ENCODE data around the gene PALMD. TPM values are rescaled to one million over a fixed set of nuclear protein-coding genes. Genes with fewer than 3 reads are reported as not detected.
A peak's percentile ranks its signal among the peaks of the same experiment; 100 is the strongest.

PALMD gene
- total RNA-seq, 4 donors from 2014 or later: 27.1 to 39.2 (median 31.3) TPM

GRCh38 chr1:99657213-99658030 lies 11.5 kb downstream of the PALMD start:
- Histone ChIP-seq H3K4me3 (no peak overlapping the region), H3K4me1 (peaks cover 0 to 67% (median 32%) of the 10 kb centered on the region in 3 donors), H3K27me3 (no peaks in the 10 kb centered on the region), H3K9me3 (no peaks in the 10 kb centered on the region), H3K36me3 (no peaks in the 10 kb centered on the region), H3K27ac (peak overlapping the region; percentile 37 to 79 (median 74))
- DNase-seq: no peak
- TF ChIP-seq POLR2A (IDR thresholded peaks at IDR 0.05) (no peak), CTCF (IDR thresholded peaks at IDR 0.05) (no peak)
- 37 to 46% methylated on average over 5 of the region's 5 CpGs for WGBS, 2 donors
- intact Hi-C loops (cut with DNase I): no loop called here

- TF ChIP-seq CTCF (IDR thresholded peaks at IDR 0.05) (no peak), POLR2A (IDR thresholded peaks at IDR 0.05) (no peak)
- intact Hi-C loops (cut with DNase I): no loop called here
- Histone ChIP-seq H3K4me1 (peaks cover 0 to 67% (median 33%) of the 10 kb centered on the region in 3 donors), H3K27ac (peak overlapping the region; percentile 37 to 79 (median 74)), H3K9me3 (no peaks in the 10 kb centered on the region), H3K27me3 (no peaks in the 10 kb centered on the region), H3K4me3 (no peak overlapping the region), H3K36me3 (peaks cover 0 to under 1% (median 0%) of the 10 kb centered on the region in 3 donors)
- 33 to 35% methylated on average over 2 to 3 of the region's 3 CpGs for WGBS, 2 donors
- no peak for DNase-seq
These were observed 12.0 kb downstream of the PALMD start for GRCh38 chr1:99658031-99658290.

- no peak for DNase-seq
- no peaks in the 10 kb centered on the region for H3K9me3 ChIP-seq
- TF ChIP-seq POLR2A (IDR thresholded peaks at IDR 0.05) (no peak), CTCF (IDR thresholded peaks at IDR 0.05) (no peak)
- intact Hi-C loops (cut with DNase I): no loop called here
- H3K4me3 ChIP-seq: no peak overlapping the region
- no peaks in the 10 kb centered on the region for H3K27me3 ChIP-seq
- peaks cover 0 to 19% (median 0%) of the 10 kb centered on the region in 3 donors for H3K36me3 ChIP-seq
- 34 to 45% methylated on average over 1 to 2 of the region's 2 CpGs for WGBS, 2 donors
- H3K4me1 ChIP-seq: peaks cover 0 to 77% (median 43%) of the 10 kb centered on the region in 3 donors
- H3K27ac ChIP-seq: peak overlapping the region in 3 of 4 donors; percentile 73 to 79 (median 77)
These were observed 13.9 kb downstream of the PALMD start for GRCh38 chr1:99659755-99660210.

- no peak overlapping the region for H3K4me3 ChIP-seq
- 50 to 54% methylated on average over 2 of the region's 2 CpGs for WGBS, 2 donors
- intact Hi-C loops (cut with DNase I): no loop called here
These were observed 14.6 kb downstream of the PALMD start for GRCh38 chr1:99660496-99660895.

More at GRCh38 chr1:99660496-99660895, 14.6 kb downstream of the PALMD start:
- Histone ChIP-seq H3K36me3 (peaks cover 0 to 23% (median 0%) of the 10 kb centered on the region in 3 donors), H3K27ac (peak overlapping the region in 3 of 4 donors; percentile 73 to 79 (median 77)), H3K4me1 (peaks cover 0 to 77% (median 43%) of the 10 kb centered on the region in 3 donors), H3K9me3 (no peaks in the 10 kb centered on the region), H3K27me3 (no peaks in the 10 kb centered on the region)
- no peak for DNase-seq
- TF ChIP-seq CTCF (IDR thresholded peaks at IDR 0.05) (no peak), POLR2A (IDR thresholded peaks at IDR 0.05) (no peak)
